NCI-H2227 treated with DMSO at 0.1 percent for 48 hours (cell line): ENCODE data around the gene ANKLE2.
"Not testable (repeated sequence)": the region's sequence is repeated elsewhere in the genome, so short reads cannot be mapped to it uniquely, and the experiment has no call there.

Source experiments
- DNase-seq: peaks from one replicate; lab custom pipeline; 2025; lab: John Stamatoyannopoulos, UW

ANKLE2 gene

GRCh38 chr12:132776816-132777568, 15.4 kb upstream of the ANKLE2 start:
- no peak for DNase-seq

GRCh38 chr12:132776230-132776625, 14.6 kb upstream of the ANKLE2 start:
- not testable (repeated sequence) for DNase-seq

GRCh38 chr12:132775502-132776229, 14.0 kb upstream of the ANKLE2 start:
- DNase-seq: no peak

- DNase-seq: no peak
These were observed 13.1 kb upstream of the ANKLE2 start for GRCh38 chr12:132774646-132775275.

GRCh38 chr12:132774159-132774558, 12.5 kb upstream of the ANKLE2 start:
- DNase-seq: no peak

GRCh38 chr12:132773077-132773955, 11.7 kb upstream of the ANKLE2 start:
- no peak for DNase-seq

- no peak for DNase-seq
These were observed 11.0 kb upstream of the ANKLE2 start for GRCh38 chr12:132772606-132773005.

GRCh38 chr12:132771126-132771838, 9.7 kb upstream of the ANKLE2 start:
- DNase-seq: no peak

GRCh38 chr12:132766380-132767085, 4.9 kb upstream of the ANKLE2 start:
- DNase-seq: no peak

GRCh38 chr12:132765361-132765760, 3.7 kb upstream of the ANKLE2 start:
- DNase-seq: no peak

GRCh38 chr12:132764231-132764630, 2.6 kb upstream of the ANKLE2 start:
- DNase-seq: no peak

GRCh38 chr12:132761921-132762583, 420 bp upstream of the ANKLE2 start:
- peak; percentile 74 for DNase-seq

GRCh38 chr12:132759359-132759758, 2.3 kb downstream of the ANKLE2 start:
- no peak for DNase-seq

- not testable (repeated sequence) for DNase-seq
These were observed 2.8 kb downstream of the ANKLE2 start for GRCh38 chr12:132758825-132759224.

- no peak for DNase-seq
These were observed 7.3 kb downstream of the ANKLE2 start for GRCh38 chr12:132754160-132754932.

GRCh38 chr12:132753670-132754069, 8.0 kb downstream of the ANKLE2 start:
- DNase-seq: not testable (repeated sequence)

GRCh38 chr12:132748319-132748718, 13.3 kb downstream of the ANKLE2 start:
- no peak for DNase-seq

- no peak for DNase-seq
These were observed 13.7 kb downstream of the ANKLE2 start for GRCh38 chr12:132747896-132748295.

- no peak for DNase-seq
These were observed 14.2 kb downstream of the ANKLE2 start for GRCh38 chr12:132747395-132747794.
